HG03139 (cell line): ENCODE data around the gene CHMP6.
"Not testable (repeated sequence)": the region's sequence is repeated elsewhere in the genome, so short reads cannot be mapped to it uniquely, and the experiment has no call there.

ENCODE experiments used
- ATAC-seq: cut with Tn5 transposase; IDR thresholded peaks from one replicate; pipeline ENCODE4 v1.9.1; 2021; ENCODE audit not compliant: unreplicated experiment

Gene CHMP6

GRCh38 chr17:81029859-81030258 lies 38.2 kb downstream of the CHMP6 start:
- ATAC-seq = no peak

- not testable (repeated sequence) for ATAC-seq
These were observed 38.7 kb downstream of the CHMP6 start for GRCh38 chr17:81030312-81030711.

- ATAC-seq = no peak
These were observed 39.3 kb downstream of the CHMP6 start for GRCh38 chr17:81030741-81031565.

- ATAC-seq = no peak
These were observed 40.2 kb downstream of the CHMP6 start for GRCh38 chr17:81031566-81032550.

GRCh38 chr17:81032641-81033480 lies 41.2 kb downstream of the CHMP6 start:
- ATAC-seq = no peak

- no peak for ATAC-seq
These were observed 42.0 kb downstream of the CHMP6 start for GRCh38 chr17:81033535-81034167.

GRCh38 chr17:81034168-81034777 lies 42.6 kb downstream of the CHMP6 start:
- ATAC-seq = no peak

- ATAC-seq = peak; percentile 63
These were observed 43.3 kb downstream of the CHMP6 start, which contains the start of gene BAIAP2 for GRCh38 chr17:81034779-81035520. Gene BAIAP2 (plus strand): TSS chr17:81035151. CDS start chr17:81035255, 104 bp downstream.

GRCh38 chr17:81035521-81036196 lies 44.0 kb downstream of the CHMP6 start:
- ATAC-seq = peak; percentile 5

- no peak for ATAC-seq
These were observed 44.7 kb downstream of the CHMP6 start for GRCh38 chr17:81036197-81036941.

- no peak for ATAC-seq
These were observed 45.6 kb downstream of the CHMP6 start for GRCh38 chr17:81037026-81037797.

GRCh38 chr17:81037798-81038733 lies 46.4 kb downstream of the CHMP6 start:
- no peak for ATAC-seq

GRCh38 chr17:81039096-81039495 lies 47.5 kb downstream of the CHMP6 start:
- ATAC-seq = no peak

- ATAC-seq = no peak
These were observed 48.5 kb downstream of the CHMP6 start for GRCh38 chr17:81039854-81040758.

- ATAC-seq = no peak
These were observed 49.2 kb downstream of the CHMP6 start for GRCh38 chr17:81040791-81041337.
